PC-9 (cell line): Measurements from ENCODE around the gene NDST1. TPM values are rescaled to one million over a fixed set of nuclear protein-coding genes. Genes with fewer than 3 reads are reported as not detected.

Experiments
- BruUV-seq: library from RNA; stranded (reverse); fragments of 400-500 nt; replicated peaks from 2 replicates; lab custom pipeline; 2021; lab: Mats Ljungman, UMichigan
- CTCF ChIA-PET: fragments of 300-600 bp; sonication (Branson Sonifier 250); formaldehyde crosslinking; loops from one replicate; lab custom pipeline; 2022; ENCODE audit warnings: antibody characterized with exemption; lab: Charles Lee
- POLR2A ChIA-PET: fragments of 300-600 bp; sonication (Branson Sonifier 250); formaldehyde crosslinking; loops from one replicate; lab custom pipeline; 2022; ENCODE audit warnings: antibody characterized with exemption; ENCODE audit not compliant: unreplicated experiment; lab: Charles Lee
- DNase-seq, 2 experiments: peaks; one replicate each; pipeline versions ENCODE4 v3.0.0 to v3.0.0-alpha.2; 2015 to 2022; ENCODE audit warnings: mixed read lengths in 1 of 2
- H2AFZ ChIP-seq: fragments of 200-600 bp; sonication (generic); 2 replicates; pipeline ENCODE4 v1.8.1; 2017; ENCODE audit warnings: antibody characterized with exemption
- H3F3A ChIP-seq: fragments of 200-600 bp; sonication (generic); 2 replicates; pipeline ENCODE4 v1.8.1; 2017; ENCODE audit warnings: antibody characterized with exemption, mild to moderate bottlenecking, low read depth; ENCODE audit not compliant: insufficient read depth
- H3K27ac ChIP-seq: fragments of 200-600 bp; sonication (generic); 2 replicates; pipeline ENCODE4 v1.6.1; 2016; ENCODE audit warnings: mixed run types
- H3K27me3 ChIP-seq: fragments of 200-600 bp; sonication (generic); 2 replicates; pipeline ENCODE4 v1.6.1; 2016; ENCODE audit warnings: low read depth, mixed run types; ENCODE audit not compliant: insufficient read depth
- H3K36me3 ChIP-seq: fragments of 200-600 bp; sonication (generic); 2 replicates; pipeline ENCODE4 v1.6.1; 2016; ENCODE audit warnings: low read depth, mixed run types
- H3K4me1 ChIP-seq: fragments of 200-600 bp; sonication (generic); replicated peaks from 2 replicates; pipeline ENCODE4 v1.6.1; 2016; ENCODE audit warnings: mixed run types; ENCODE audit not compliant: insufficient read depth
- H3K4me2 ChIP-seq: fragments of 200-600 bp; sonication (generic); 2 replicates; pipeline ENCODE4 v1.6.1; 2017; ENCODE audit warnings: mixed run types
- H3K4me3 ChIP-seq: fragments of 200-600 bp; sonication (generic); 2 replicates; pipeline ENCODE4 v1.6.1; 2016; ENCODE audit warnings: mixed run types
- H3K79me2 ChIP-seq: fragments of 200-600 bp; sonication (generic); 2 replicates; pipeline ENCODE4 v1.6.1; 2017; ENCODE audit warnings: low read depth, mixed run types
- H3K9me2 ChIP-seq: fragments of 200-600 bp; sonication (generic); 2 replicates; pipeline ENCODE4 v1.8.1; 2017; ENCODE audit warnings: mild to moderate bottlenecking; ENCODE audit not compliant: insufficient read depth
- H3K9me3 ChIP-seq: fragments of 200-600 bp; sonication (generic); 2 replicates; pipeline ENCODE4 v1.8.1; 2016; ENCODE audit warnings: low read depth; ENCODE audit not compliant: insufficient read depth
- H4K20me1 ChIP-seq: fragments of 200-600 bp; sonication (generic); 2 replicates; pipeline ENCODE4 v1.8.1; 2017; ENCODE audit not compliant: insufficient read depth
- EZH2 ChIP-seq: fragments of 200-600 bp; sonication (generic); IDR thresholded peaks from 2 replicates; pipeline ENCODE4 v1.8.0; 2017; ENCODE audit warnings: antibody characterized with exemption, low read depth
- intact Hi-C: fragments of 100-400 bp; cut with micrococcal nuclease; formaldehyde crosslinking; loops from one replicate; pipeline ENCODE4 v1.10.0; 2022; ENCODE audit not compliant: unreplicated experiment
- total RNA-seq: library from RNA; stranded (reverse); gene quantifications from 2 replicates; pipeline ENCODE4 v1.2.3, GENCODE V29; 2021
- TF ChIP-seq, protein P1 (sequence below): fragments of 200-600 bp; sonication (generic); conservative IDR thresholded peaks from 2 replicates; pipeline ENCODE4 v1.6.1; 2017; ENCODE audit warnings: mixed run types, antibody characterized with exemption, mild to moderate bottlenecking, moderate library complexity

NDST1 gene
- total RNA-seq, 1 experiment from 2014 or later, result 94.3 TPM

DNA sequence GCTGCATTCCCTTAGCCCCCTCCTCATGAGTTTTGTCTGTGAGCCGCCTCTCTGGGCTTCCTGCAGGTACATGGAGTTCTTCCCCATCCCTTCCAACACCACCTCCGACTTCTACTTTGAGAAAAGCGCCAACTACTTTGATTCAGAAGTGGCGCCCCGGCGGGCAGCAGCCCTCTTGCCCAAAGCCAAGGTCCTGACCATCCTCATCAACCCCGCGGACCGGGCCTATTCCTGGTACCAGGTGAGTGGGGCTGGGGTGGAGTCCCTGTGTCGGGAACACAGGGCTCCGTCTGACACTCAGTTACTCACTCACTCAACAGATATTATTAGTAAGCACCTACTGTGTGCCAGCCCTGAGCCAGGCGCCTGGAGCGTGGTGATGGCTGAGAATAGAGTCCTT is 37.3 kb downstream of the NDST1 start:
- intact Hi-C loops, result no loop called here
- no TSS peak for BruUV-seq
- Histone ChIP-seq H3F3A (peaks cover 10% of the 10 kb centered on the region; the same call in 1 of the 2 replicates), H3K4me3 (no peak overlapping the region), H3K27ac (no peak overlapping the region), H2AFZ (no peak overlapping the region), H3K9me2 (no peaks in the 10 kb centered on the region), H3K27me3 (no peaks in the 10 kb centered on the region), H3K4me2 (no peak overlapping the region), H4K20me1 (no peaks in the 10 kb centered on the region; the same call in 1 of the 2 replicates), H3K36me3 (peaks cover 3% of the 10 kb centered on the region; the same call in 1 of the 2 replicates), H3K4me1 (no peaks in the 10 kb centered on the region), H3K79me2 (no peaks in the 10 kb centered on the region), H3K9me3 (no peaks in the 10 kb centered on the region)
- TF ChIP-seq EZH2, result no peak
- TF ChIP-seq, protein P1, sequence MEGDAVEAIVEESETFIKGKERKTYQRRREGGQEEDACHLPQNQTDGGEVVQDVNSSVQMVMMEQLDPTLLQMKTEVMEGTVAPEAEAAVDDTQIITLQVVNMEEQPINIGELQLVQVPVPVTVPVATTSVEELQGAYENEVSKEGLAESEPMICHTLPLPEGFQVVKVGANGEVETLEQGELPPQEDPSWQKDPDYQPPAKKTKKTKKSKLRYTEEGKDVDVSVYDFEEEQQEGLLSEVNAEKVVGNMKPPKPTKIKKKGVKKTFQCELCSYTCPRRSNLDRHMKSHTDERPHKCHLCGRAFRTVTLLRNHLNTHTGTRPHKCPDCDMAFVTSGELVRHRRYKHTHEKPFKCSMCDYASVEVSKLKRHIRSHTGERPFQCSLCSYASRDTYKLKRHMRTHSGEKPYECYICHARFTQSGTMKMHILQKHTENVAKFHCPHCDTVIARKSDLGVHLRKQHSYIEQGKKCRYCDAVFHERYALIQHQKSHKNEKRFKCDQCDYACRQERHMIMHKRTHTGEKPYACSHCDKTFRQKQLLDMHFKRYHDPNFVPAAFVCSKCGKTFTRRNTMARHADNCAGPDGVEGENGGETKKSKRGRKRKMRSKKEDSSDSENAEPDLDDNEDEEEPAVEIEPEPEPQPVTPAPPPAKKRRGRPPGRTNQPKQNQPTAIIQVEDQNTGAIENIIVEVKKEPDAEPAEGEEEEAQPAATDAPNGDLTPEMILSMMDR, result no peak
- no peak for DNase-seq
- CTCF ChIA-PET, result interaction anchor here (1.0 kb wide), 1 partner anchor 107 kb away, joined by 7 read pairs; no protein-coding TSS in a partner anchor
- POLR2A ChIA-PET, result no interaction called here

DNA sequence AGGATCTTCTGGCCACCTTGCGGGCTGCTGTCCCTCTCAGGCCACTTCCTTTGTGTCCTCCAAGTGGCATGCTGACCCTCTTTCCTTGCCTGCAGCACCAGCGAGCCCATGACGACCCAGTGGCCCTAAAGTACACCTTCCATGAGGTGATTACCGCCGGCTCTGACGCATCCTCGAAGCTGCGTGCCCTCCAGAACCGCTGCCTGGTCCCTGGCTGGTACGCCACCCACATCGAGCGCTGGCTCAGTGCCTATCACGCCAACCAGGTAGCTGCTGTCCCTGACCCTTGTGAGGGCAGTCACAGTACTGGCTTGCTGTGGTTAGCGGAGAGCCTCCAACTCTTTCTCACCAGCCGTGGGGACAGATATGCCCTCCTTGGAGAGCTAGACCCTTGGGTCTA is 40.2 kb downstream of the NDST1 start:
- no peaks in the 10 kb centered on the region for H3K4me1 ChIP-seq
- intact Hi-C loops, result no loop called here
- H3K4me3 ChIP-seq, result no peak overlapping the region
- BruUV-seq, result no TSS peak
- H3K4me2 ChIP-seq, result no peak overlapping the region
- H3F3A ChIP-seq, result peaks cover 10% of the 10 kb centered on the region; the same call in 1 of the 2 replicates
- no peaks in the 10 kb centered on the region for H3K27me3 ChIP-seq
- no peak overlapping the region for H2AFZ ChIP-seq
- no peaks in the 10 kb centered on the region for H3K79me2 ChIP-seq
- ChIA-PET CTCF (no interaction called here), POLR2A (no interaction called here)
- no peaks in the 10 kb centered on the region for H3K9me2 ChIP-seq
- no peaks in the 10 kb centered on the region; the same call in 1 of the 2 replicates for H4K20me1 ChIP-seq
- no peaks in the 10 kb centered on the region for H3K36me3 ChIP-seq
- DNase-seq, result no peak
- no peaks in the 10 kb centered on the region for H3K9me3 ChIP-seq
- TF ChIP-seq, protein P1, result no peak
- no peak for TF ChIP-seq EZH2
- H3K27ac ChIP-seq, result no peak overlapping the region

DNA sequence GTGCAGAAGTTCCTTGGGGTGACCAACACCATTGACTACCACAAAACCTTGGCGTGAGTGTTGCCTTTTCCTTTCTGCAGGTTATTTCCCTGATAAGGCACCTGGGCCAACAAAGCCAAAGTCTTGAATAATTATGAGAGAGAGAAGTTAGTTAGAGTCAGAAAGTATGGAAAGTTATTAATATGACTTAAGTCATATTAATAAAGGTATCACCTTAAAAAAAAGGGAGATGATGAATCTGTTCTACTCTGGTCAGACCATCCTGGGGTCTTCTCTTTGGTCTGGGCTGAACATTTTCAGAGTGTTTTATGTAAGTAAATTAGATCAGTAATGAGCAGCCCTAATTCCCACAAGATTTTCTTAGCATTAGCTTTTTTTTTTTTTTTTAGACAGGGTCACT is 41.8 kb downstream of the NDST1 start:
- Histone ChIP-seq H3K36me3 (no peaks in the 10 kb centered on the region), H3K9me3 (no peaks in the 10 kb centered on the region), H3K27ac (no peak overlapping the region), H4K20me1 (no peaks in the 10 kb centered on the region; the same call in 1 of the 2 replicates), H2AFZ (no peak overlapping the region), H3K79me2 (no peaks in the 10 kb centered on the region), H3K9me2 (no peaks in the 10 kb centered on the region), H3K27me3 (no peaks in the 10 kb centered on the region), H3K4me1 (no peaks in the 10 kb centered on the region), H3K4me3 (no peak overlapping the region), H3F3A (no peaks in the 10 kb centered on the region), H3K4me2 (no peak overlapping the region)
- no peak for DNase-seq
- ChIA-PET CTCF (no interaction called here), POLR2A (no interaction called here)
- intact Hi-C loops, result no loop called here
- no peak for TF ChIP-seq EZH2
- TF ChIP-seq, protein P1, result no peak
- BruUV-seq, result no TSS peak
